Right cardiac atrium (tissue), 5 donors: ENCODE measurements around the gene RASA2. TPM values are rescaled to one million over a fixed set of nuclear protein-coding genes. Genes with fewer than 3 reads are reported as not detected.

Experiments used
- ATAC-seq, 2 donors: fragments of 200-7000 bp; cut with Tn5 transposase; one replicate each; pipeline versions ENCODE4 v1.8.0 to v1.9.1; 2020; ENCODE audit warnings: moderate library complexity in 2 of 2, mild to moderate bottlenecking in 1 of 2
- DNase-seq, 3 donors: peaks; one replicate each; pipeline ENCODE4 v3.0.0-alpha.2; 2020
- H3K27ac ChIP-seq: one replicate; pipeline ENCODE4 v1.5.1; 2013; ENCODE audit warnings: mild to moderate bottlenecking, low read length, control low read depth, moderate library complexity
- H3K27me3 ChIP-seq: one replicate; pipeline ENCODE4 v1.6.1; 2013; ENCODE audit not compliant: control insufficient read depth, insufficient read depth
- H3K4me1 ChIP-seq: one replicate; pipeline ENCODE4 v1.6.1; 2013; ENCODE audit warnings: low read length; ENCODE audit not compliant: control insufficient read depth, insufficient read depth
- H3K4me3 ChIP-seq: one replicate; pipeline ENCODE4 v1.5.1; 2013; ENCODE audit warnings: low read length, control low read depth
- H3K9me3 ChIP-seq: one replicate; pipeline ENCODE4 v1.6.1; 2013; ENCODE audit warnings: low read length; ENCODE audit not compliant: control insufficient read depth
- WGBS: extraction: QIAGEN DNeasy Blood & Tissue Kit; methylation state at CpG from one replicate; pipeline ENCODE4 v1.1.7; 2013; 5-methylcytosine and 5-hydroxymethylcytosine counted together
- intact Hi-C, 4 donors: fragments of 100-400 bp; cut with DNase I; formaldehyde crosslinking; loops; one replicate each; pipeline versions ENCODE4 v1.11.0 to v1.14.0; 2022 to 2023
- polyA plus RNA-seq: library from polyadenylated mRNA; stranded (reverse); fragments of 200-250 nt; gene quantifications from one replicate; pipeline ENCODE4 v1.2.3, GENCODE V29; 2013
- total RNA-seq, 4 donors: library from RNA; stranded (reverse); fragmentation: NEBNext Ultra II Directional; extraction: Animal tissue kit (Norgen Biotek cat#: 25700); gene quantifications; one replicate each; pipeline ENCODE4 v1.2.1, GENCODE V29; 2021
- donor health status: healthy with polysubstance abuse.
- donor health status: DM: no; HTN: yes; CAD: no.
- donor health status: DM: no; HTN: no; CAD: no.
- donor health status: DM: no; HTN: yes; CAD: no; lungs with severe emphysema.
- donor health status: DM: yes; HTN: yes; CAD: no.

Gene RASA2
- total and polyA plus RNA-seq, 5 donors = 2.1 to 6.6 (median 5.8) TPM

GRCh38 chr3:141660614-141660947 lies 173.8 kb downstream of the RASA2 start:
- no peaks in the 10 kb centered on the region for H3K4me1 ChIP-seq
- no peak for DNase-seq
- no peaks in the 10 kb centered on the region for H3K27me3 ChIP-seq
- ATAC-seq = peak; percentile 11 to 29
- 40% methylated on average over 9 of the region's 9 CpGs for WGBS
- intact Hi-C loops = no loop called here
- H3K27ac ChIP-seq = no peak overlapping the region
- no peaks in the 10 kb centered on the region for H3K9me3 ChIP-seq
- peak overlapping the region; percentile 35 for H3K4me3 ChIP-seq

GRCh38 chr3:141661229-141662196 lies 174.7 kb downstream of the RASA2 start:
- Histone ChIP-seq H3K4me3 (no peak overlapping the region), H3K9me3 (no peaks in the 10 kb centered on the region), H3K27me3 (no peaks in the 10 kb centered on the region), H3K4me1 (no peaks in the 10 kb centered on the region), H3K27ac (no peak overlapping the region)
- DNase-seq = no peak
- no peak for ATAC-seq
- intact Hi-C loops = no loop called here
- 90% methylated on average over 11 of the region's 11 CpGs for WGBS

DNA sequence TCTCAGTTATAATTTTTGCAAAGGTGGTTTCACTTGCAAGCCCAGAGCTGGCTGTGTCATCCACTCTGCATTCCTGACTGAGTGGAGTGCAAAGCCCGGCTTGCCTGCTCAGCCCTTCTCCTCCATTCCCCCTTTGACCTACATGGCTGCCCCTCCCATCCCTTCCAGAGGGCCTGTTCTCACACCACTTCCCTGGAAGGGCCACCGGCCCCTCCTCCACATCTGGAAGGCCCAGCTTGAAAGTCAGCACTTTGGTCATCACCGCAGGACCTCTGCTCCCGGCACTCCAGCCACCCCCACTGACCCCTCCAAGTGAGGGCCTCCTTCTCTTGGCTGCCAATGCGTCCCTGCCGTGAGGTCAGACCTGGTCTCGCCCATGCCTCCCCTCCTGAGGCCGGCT lies 177.2 kb downstream of the RASA2 start:
- Histone ChIP-seq H3K4me1 (no peaks in the 10 kb centered on the region), H3K27ac (no peak overlapping the region), H3K9me3 (no peaks in the 10 kb centered on the region), H3K4me3 (no peak overlapping the region), H3K27me3 (no peaks in the 10 kb centered on the region)
- intact Hi-C loops = no loop called here
- ATAC-seq (peak; percentile 41 to 53), DNase-seq (peak; percentile 44 to 60 (median 49))
- WGBS = 43% methylated on average over 8 of the region's 8 CpGs

Other genes with a start within 250 kb of the RASA2 start
- 10 to 100 TPM; 68.6 to 76.9 (median 73.6) TPM for gene ZBTB38, start 118.5 kb upstream of the RASA2 start, total RNA-seq
- gene ZBTB38, start 118.5 kb upstream of the RASA2 start, polyA plus RNA-seq = 14.6 TPM